HepG2 (cell line): ENCODE data around the gene CHP1. TPM values are rescaled to one million over a fixed set of nuclear protein-coding genes. Genes with fewer than 3 reads are reported as not detected.
A peak's percentile ranks its signal among the peaks of the same experiment; 100 is the strongest.

Experiments
- CREM ChIP-seq, 2 experiments: sonication (generic) in 1 of 2; formaldehyde crosslinking in 1 of 2; IDR thresholded peaks; 2 replicates each; pipeline versions ENCODE4 v1.4.0 to v1.6.1; 2016 to 2020; ENCODE audit warnings: antibody characterized with exemption in 1 of 2, mild to moderate bottlenecking in 1 of 2, missing genetic modification reagents in 1 of 2
- FOXC1 ChIP-seq: sonication (generic); formaldehyde crosslinking; IDR thresholded peaks from 2 replicates; pipeline ENCODE4 v1.8.0; 2022; ENCODE audit warnings: mild to moderate bottlenecking, missing genetic modification reagents, borderline replicate concordance
- IKZF4 ChIP-seq: sonication (generic); formaldehyde crosslinking; IDR thresholded peaks from 2 replicates; pipeline ENCODE4 v1.5.1; 2020; ENCODE audit warnings: borderline replicate concordance, mild to moderate bottlenecking, low read depth, missing genetic modification reagents; ENCODE audit errors: not compliant biosample characterization
- ISX ChIP-seq: sonication (generic); formaldehyde crosslinking; conservative IDR thresholded peaks from 2 replicates; pipeline ENCODE4 v1.5.0; 2020; ENCODE audit warnings: missing genetic modification reagents
- KDM2A ChIP-seq: sonication (generic); formaldehyde crosslinking; IDR thresholded peaks from 2 replicates; pipeline ENCODE4 v1.4.0; 2020; ENCODE audit warnings: low read depth, missing genetic modification reagents, borderline replicate concordance
- KMT2B ChIP-seq: IDR thresholded peaks from 2 replicates; pipeline ENCODE4 v1.6.1; 2016; ENCODE audit warnings: missing genetic modification reagents, missing compliant biosample characterization
- NFE2L2 ChIP-seq: fragments of 150-350 bp; IDR thresholded peaks from 2 replicates; pipeline ENCODE4 v1.6.1; 2014; ENCODE audit warnings: low read length
- ONECUT2 ChIP-seq: sonication (generic); formaldehyde crosslinking; IDR thresholded peaks from 2 replicates; pipeline ENCODE4 v1.4.0; 2020; ENCODE audit warnings: missing genetic modification reagents
- PCBP1 ChIP-seq: fragments of 200-400 bp; formaldehyde crosslinking; IDR thresholded peaks from 2 replicates; pipeline ENCODE4 v1.6.1; 2017; ENCODE audit warnings: mild to moderate bottlenecking, low read depth, low read length, borderline replicate concordance
- RARG ChIP-seq: sonication (generic); formaldehyde crosslinking; IDR thresholded peaks from 2 replicates; pipeline ENCODE4 v1.4.0; 2020; ENCODE audit warnings: low read depth, mild to moderate bottlenecking, missing genetic modification reagents
- RBM22 ChIP-seq: fragments of 200-400 bp; formaldehyde crosslinking; optimal IDR thresholded peaks from 2 replicates; pipeline ENCODE3; 2017; ENCODE audit warnings: mild to moderate bottlenecking, low read length, moderate library complexity
- ZNF136 ChIP-seq: sonication (generic); formaldehyde crosslinking; IDR thresholded peaks from 2 replicates; pipeline ENCODE4 v1.8.1; 2022; ENCODE audit warnings: low read depth, mild to moderate bottlenecking, moderate library complexity, missing genetic modification reagents
- ZNF205 ChIP-seq: IDR thresholded peaks from 2 replicates; pipeline ENCODE4 v1.6.1; 2018; ENCODE audit warnings: missing biosample characterization, missing genetic modification reagents
- ZNF274 ChIP-seq: sonication (generic); formaldehyde crosslinking; IDR thresholded peaks from 2 replicates; pipeline ENCODE4 v1.5.1; 2020; ENCODE audit warnings: mild to moderate bottlenecking, missing genetic modification reagents
- ZNF354B ChIP-seq: sonication (generic); formaldehyde crosslinking; IDR thresholded peaks from 2 replicates; pipeline ENCODE4 v1.8.0; 2022; ENCODE audit warnings: mild to moderate bottlenecking, missing genetic modification reagents
- ZNF564 ChIP-seq: sonication (generic); formaldehyde crosslinking; IDR thresholded peaks from 2 replicates; pipeline ENCODE4 v1.8.1; 2023; ENCODE audit warnings: mild to moderate bottlenecking, missing genetic modification reagents
- ZNF674 ChIP-seq: sonication (generic); formaldehyde crosslinking; IDR thresholded peaks from 2 replicates; pipeline ENCODE4 v1.5.0; 2020; ENCODE audit warnings: low read depth, mild to moderate bottlenecking, missing genetic modification reagents
- ZNF816 ChIP-seq: sonication (generic); formaldehyde crosslinking; IDR thresholded peaks from 2 replicates; pipeline ENCODE4 v1.8.0; 2022; ENCODE audit warnings: missing genetic modification reagents, mild to moderate bottlenecking, borderline replicate concordance
- polyA plus RNA-seq, 8 experiments: library from polyadenylated mRNA; depleted of rRNA in 3 of 8; stranded (reverse) in 7 of 8; unstranded in 1 of 8; fragments of >200 nt; fragmentation: Illumina TruSeq in 4 of 8; extraction: Trizol in 4 of 8; gene quantifications; 2 replicates each; pipeline versions ENCODE4 v1.2.1 to v1.2.3, GENCODE V29; 2011 to 2016; ENCODE audit warnings: low read depth in 4 of 8, missing spikeins in 1 of 8, mixed read lengths in 1 of 8; ENCODE audit not compliant: insufficient read depth in 1 of 8
- total RNA-seq, 5 experiments: library from RNA; depleted of rRNA; stranded (reverse); fragments of >200 nt; fragmentation: Illumina TruSeq; extraction: Trizol; gene quantifications; 2 replicates each; pipeline ENCODE4 v1.2.3, GENCODE V29; 2016; ENCODE audit warnings: low read depth in 1 of 5
- TF ChIP-seq, protein P1 (sequence below): sonication (generic); formaldehyde crosslinking; IDR thresholded peaks from 2 replicates; pipeline ENCODE4 v1.4.0; 2020; ENCODE audit warnings: missing genetic modification reagents
- TF ChIP-seq, protein P2 (sequence below): sonication (generic); formaldehyde crosslinking; IDR thresholded peaks from 2 replicates; pipeline ENCODE4 v1.8.0; 2022; ENCODE audit warnings: missing genetic modification reagents, low read depth, mild to moderate bottlenecking, borderline replicate concordance
- TF ChIP-seq, protein P3 (sequence below): sonication (generic); formaldehyde crosslinking; IDR thresholded peaks from 2 replicates; pipeline ENCODE4 v1.9.0; 2021; ENCODE audit warnings: missing genetic modification reagents, borderline replicate concordance
- TF ChIP-seq, protein P4 (sequence below): sonication (generic); formaldehyde crosslinking; IDR thresholded peaks from 2 replicates; pipeline ENCODE4 v1.4.0; 2020; ENCODE audit warnings: mild to moderate bottlenecking, missing genetic modification reagents

Gene CHP1
- total and polyA plus RNA-seq, 2 of the 13 experiments (the other 11 are each of a cell fraction or from before 2014, with no cell fraction given), result 49.6 to 76.4 TPM

DNA sequence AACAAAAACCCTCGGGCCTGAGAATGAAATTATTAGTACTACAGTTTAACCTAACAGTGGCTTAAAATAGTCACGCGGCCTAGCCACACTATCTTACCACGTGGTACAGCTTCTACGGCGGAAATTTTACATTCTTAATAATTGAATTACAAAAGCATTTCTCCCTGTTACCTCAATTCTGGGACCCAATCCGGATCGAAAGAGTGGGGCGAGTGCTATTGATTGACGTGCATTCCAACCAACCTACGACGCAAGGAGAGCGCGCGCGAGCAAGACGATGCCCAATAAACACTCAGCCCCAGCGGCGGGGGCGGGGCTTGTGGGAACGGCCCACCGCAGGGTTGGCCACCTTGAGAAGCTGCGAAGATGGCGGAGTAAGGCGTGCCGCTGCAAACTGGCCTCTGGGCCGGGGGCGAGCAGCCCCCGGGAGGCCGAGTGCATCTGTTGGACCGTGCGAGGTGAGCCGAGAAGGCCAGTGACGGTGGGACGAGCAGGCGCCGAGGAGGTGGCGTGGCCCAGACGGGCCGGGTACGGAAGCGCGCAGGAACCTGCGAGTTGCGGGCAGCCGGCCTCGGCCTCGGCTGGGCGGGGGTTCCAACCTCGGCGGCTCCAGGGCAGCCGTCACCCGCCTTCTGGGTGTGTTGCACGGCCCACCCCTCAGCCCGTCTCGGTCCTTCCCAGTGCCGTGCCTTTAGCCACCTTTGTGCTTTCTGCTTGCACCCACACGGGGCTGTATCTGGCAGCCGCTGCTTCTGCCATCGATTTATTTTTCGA is 52.8 kb downstream of the CHP1 start (continued):
- TF ChIP-seq ONECUT2 (CRISPR knock-in tag) (no peak), ZNF274 (peak; percentile 85; the same call in 1 of the 2 replicates), FOXC1 (peak; percentile 62; the same call in 1 of the 2 replicates), ISX (CRISPR knock-in tag) (no peak), ZNF136 (CRISPR knock-in tag) (no peak), RARG (CRISPR knock-in tag) (peak; percentile 34; the same call in 1 of the 2 replicates), ZNF564 (CRISPR knock-in tag) (0 out of 2 replicates have a peak, but pooled peaks have one; percentile 42), ZNF205 (CRISPR knock-in tag) (no peak), NFE2L2 (no peak), IKZF4 (CRISPR knock-in tag) (peak; percentile 35), ZNF816 (CRISPR knock-in tag) (no peak; the same call in 1 of the 2 replicates), PCBP1 (0 out of 2 replicates have a peak, but pooled peaks have one; percentile 63), KDM2A (CRISPR knock-in tag) (peak; percentile 85), ZNF354B (no peak), KMT2B (CRISPR knock-in tag) (peak; percentile 85), CREM (IDR thresholded peaks at IDR 0.05) (peak; percentile 85), CREM (CRISPR knock-in tag; IDR thresholded peaks at IDR 0.05) (no peak), RBM22 (no peak), ZNF674 (CRISPR knock-in tag) (no peak)
- TF ChIP-seq, protein P1, sequence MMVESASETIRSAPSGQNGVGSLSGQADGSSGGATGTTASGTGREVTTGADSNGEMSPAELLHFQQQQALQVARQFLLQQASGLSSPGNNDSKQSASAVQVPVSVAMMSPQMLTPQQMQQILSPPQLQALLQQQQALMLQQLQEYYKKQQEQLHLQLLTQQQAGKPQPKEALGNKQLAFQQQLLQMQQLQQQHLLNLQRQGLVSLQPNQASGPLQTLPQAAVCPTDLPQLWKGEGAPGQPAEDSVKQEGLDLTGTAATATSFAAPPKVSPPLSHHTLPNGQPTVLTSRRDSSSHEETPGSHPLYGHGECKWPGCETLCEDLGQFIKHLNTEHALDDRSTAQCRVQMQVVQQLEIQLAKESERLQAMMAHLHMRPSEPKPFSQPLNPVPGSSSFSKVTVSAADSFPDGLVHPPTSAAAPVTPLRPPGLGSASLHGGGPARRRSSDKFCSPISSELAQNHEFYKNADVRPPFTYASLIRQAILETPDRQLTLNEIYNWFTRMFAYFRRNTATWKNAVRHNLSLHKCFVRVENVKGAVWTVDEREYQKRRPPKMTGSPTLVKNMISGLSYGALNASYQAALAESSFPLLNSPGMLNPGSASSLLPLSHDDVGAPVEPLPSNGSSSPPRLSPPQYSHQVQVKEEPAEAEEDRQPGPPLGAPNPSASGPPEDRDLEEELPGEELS (CRISPR knock-in tag), result no peak
- TF ChIP-seq, protein P2, sequence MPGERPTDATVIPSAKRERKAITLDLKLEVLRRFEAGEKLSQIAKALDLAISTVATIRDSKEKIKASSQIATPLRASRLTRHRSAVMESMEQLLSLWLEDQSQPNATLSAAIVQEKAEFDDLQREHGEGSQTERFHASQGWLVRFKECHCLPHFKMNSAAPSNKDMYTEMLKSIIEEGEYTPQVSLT (CRISPR knock-in tag), result no peak
- TF ChIP-seq, protein P3, sequence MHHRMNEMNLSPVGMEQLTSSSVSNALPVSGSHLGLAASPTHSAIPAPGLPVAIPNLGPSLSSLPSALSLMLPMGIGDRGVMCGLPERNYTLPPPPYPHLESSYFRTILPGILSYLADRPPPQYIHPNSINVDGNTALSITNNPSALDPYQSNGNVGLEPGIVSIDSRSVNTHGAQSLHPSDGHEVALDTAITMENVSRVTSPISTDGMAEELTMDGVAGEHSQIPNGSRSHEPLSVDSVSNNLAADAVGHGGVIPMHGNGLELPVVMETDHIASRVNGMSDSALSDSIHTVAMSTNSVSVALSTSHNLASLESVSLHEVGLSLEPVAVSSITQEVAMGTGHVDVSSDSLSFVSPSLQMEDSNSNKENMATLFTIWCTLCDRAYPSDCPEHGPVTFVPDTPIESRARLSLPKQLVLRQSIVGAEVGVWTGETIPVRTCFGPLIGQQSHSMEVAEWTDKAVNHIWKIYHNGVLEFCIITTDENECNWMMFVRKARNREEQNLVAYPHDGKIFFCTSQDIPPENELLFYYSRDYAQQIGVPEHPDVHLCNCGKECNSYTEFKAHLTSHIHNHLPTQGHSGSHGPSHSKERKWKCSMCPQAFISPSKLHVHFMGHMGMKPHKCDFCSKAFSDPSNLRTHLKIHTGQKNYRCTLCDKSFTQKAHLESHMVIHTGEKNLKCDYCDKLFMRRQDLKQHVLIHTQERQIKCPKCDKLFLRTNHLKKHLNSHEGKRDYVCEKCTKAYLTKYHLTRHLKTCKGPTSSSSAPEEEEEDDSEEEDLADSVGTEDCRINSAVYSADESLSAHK (CRISPR knock-in tag), result no peak
- TF ChIP-seq, protein P4, sequence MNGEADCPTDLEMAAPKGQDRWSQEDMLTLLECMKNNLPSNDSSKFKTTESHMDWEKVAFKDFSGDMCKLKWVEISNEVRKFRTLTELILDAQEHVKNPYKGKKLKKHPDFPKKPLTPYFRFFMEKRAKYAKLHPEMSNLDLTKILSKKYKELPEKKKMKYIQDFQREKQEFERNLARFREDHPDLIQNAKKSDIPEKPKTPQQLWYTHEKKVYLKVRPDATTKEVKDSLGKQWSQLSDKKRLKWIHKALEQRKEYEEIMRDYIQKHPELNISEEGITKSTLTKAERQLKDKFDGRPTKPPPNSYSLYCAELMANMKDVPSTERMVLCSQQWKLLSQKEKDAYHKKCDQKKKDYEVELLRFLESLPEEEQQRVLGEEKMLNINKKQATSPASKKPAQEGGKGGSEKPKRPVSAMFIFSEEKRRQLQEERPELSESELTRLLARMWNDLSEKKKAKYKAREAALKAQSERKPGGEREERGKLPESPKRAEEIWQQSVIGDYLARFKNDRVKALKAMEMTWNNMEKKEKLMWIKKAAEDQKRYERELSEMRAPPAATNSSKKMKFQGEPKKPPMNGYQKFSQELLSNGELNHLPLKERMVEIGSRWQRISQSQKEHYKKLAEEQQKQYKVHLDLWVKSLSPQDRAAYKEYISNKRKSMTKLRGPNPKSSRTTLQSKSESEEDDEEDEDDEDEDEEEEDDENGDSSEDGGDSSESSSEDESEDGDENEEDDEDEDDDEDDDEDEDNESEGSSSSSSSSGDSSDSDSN, result peak; percentile 94
